Transverse colon (tissue), 4 donors: ENCODE measurements around the gene APOLD1. TPM values are rescaled to one million over a fixed set of nuclear protein-coding genes. Genes with fewer than 3 reads are reported as not detected.

Experiments
- DNase-seq: peaks from one replicate; pipeline ENCODE4 v3.0.0-alpha.2; 2019
- H3K27ac ChIP-seq, 4 donors: fragments of 200-600 bp; sonication (generic); 2 replicates each; pipeline ENCODE4 v1.5.1; 2016 to 2018; ENCODE audit warnings: inconsistent platforms in 4 of 4
- H3K27me3 ChIP-seq: fragments of 200-600 bp; sonication (generic); 2 replicates; pipeline ENCODE4 v1.5.1; 2017; ENCODE audit warnings: inconsistent platforms
- H3K36me3 ChIP-seq, 4 donors: fragments of 200-600 bp; sonication (generic); 2 replicates each; pipeline ENCODE4 v1.5.1; 2017 to 2019; ENCODE audit warnings: inconsistent platforms in 4 of 4
- H3K4me1 ChIP-seq, 4 donors: fragments of 200-600 bp; sonication (generic); 2 replicates each; pipeline ENCODE4 v1.5.1; 2017 to 2020; ENCODE audit warnings: inconsistent platforms in 4 of 4
- H3K4me3 ChIP-seq, 4 donors: fragments of 200-600 bp; sonication (generic); 1 replicate in 1 of 4; 2 replicates in 3 of 4; pipeline versions ENCODE4 v1.5.1 to v1.6.1; 2017 to 2019; ENCODE audit warnings: inconsistent platforms in 4 of 4
- H3K9me3 ChIP-seq, 2 donors: fragments of 200-600 bp; sonication (generic); 2 replicates each; pipeline ENCODE4 v1.5.1; 2017 to 2019; ENCODE audit warnings: inconsistent platforms in 2 of 2
- EP300 ChIP-seq: sonication (generic); formaldehyde crosslinking; IDR thresholded peaks from one replicate; pipeline ENCODE4 v1.6.1; 2017; ENCODE audit warnings: antibody characterized with exemption, low read depth
- POLR2A ChIP-seq: fragments of 450-650 bp; IDR thresholded peaks from one replicate; pipeline ENCODE4 v1.6.1; 2016; ENCODE audit warnings: antibody characterized with exemption, mild to moderate bottlenecking, moderate library complexity
- POLR2AphosphoS5 ChIP-seq, 3 donors: sonication (generic); formaldehyde crosslinking; IDR thresholded peaks; one replicate each; pipeline ENCODE4 v1.6.1; 2016; ENCODE audit warnings: antibody characterized with exemption in 3 of 3
- WGBS, 2 donors: methylation state at CpG; one replicate each; pipeline ENCODE4 v1.1.5; 2018; ENCODE audit warnings: low coverage in 1 of 2; 5-methylcytosine and 5-hydroxymethylcytosine counted together
- in situ Hi-C, 4 donors: fragments of 200-750 bp; cut with MboI; loops; one replicate each; pipeline versions ENCODE4 v1.15.0 to v1.15.1; 2017; ENCODE audit warnings: low sequenced_read_pairs in 3 of 4, low pct_ligation_motif_present in 1 of 4, low pct_unique_long_range_greater_than_20kb in 1 of 4
- intact Hi-C: fragments of 100-400 bp; cut with DNase I; formaldehyde crosslinking; loops from one replicate; pipeline ENCODE4 v1.15.1; 2023; ENCODE audit warnings: low total_unique reads
- total RNA-seq, 4 donors: library from RNA; depleted of rRNA; stranded (reverse); fragments of >200 nt; gene quantifications; one replicate each; pipeline ENCODE4 v1.1.0, GENCODE V29; 2016
- TF ChIP-seq, protein P1 (sequence below), 5 experiments: fragments of 200-600 bp in 3 of 5; fragments of 450-650 bp in 2 of 5; sonication (generic) in 3 of 5; IDR thresholded peaks; 1 replicate in 2 of 5; 2 replicates in 3 of 5; pipeline ENCODE4 v1.5.1; 2016 to 2017; ENCODE audit warnings: antibody characterized with exemption in 5 of 5, inconsistent platforms in 3 of 5, mild to moderate bottlenecking in 2 of 5, moderate library complexity in 1 of 5

The APOLD1 gene
- total RNA-seq, 4 donors from 2014 or later = 3.0 to 11.3 (median 7.7) TPM

DNA sequence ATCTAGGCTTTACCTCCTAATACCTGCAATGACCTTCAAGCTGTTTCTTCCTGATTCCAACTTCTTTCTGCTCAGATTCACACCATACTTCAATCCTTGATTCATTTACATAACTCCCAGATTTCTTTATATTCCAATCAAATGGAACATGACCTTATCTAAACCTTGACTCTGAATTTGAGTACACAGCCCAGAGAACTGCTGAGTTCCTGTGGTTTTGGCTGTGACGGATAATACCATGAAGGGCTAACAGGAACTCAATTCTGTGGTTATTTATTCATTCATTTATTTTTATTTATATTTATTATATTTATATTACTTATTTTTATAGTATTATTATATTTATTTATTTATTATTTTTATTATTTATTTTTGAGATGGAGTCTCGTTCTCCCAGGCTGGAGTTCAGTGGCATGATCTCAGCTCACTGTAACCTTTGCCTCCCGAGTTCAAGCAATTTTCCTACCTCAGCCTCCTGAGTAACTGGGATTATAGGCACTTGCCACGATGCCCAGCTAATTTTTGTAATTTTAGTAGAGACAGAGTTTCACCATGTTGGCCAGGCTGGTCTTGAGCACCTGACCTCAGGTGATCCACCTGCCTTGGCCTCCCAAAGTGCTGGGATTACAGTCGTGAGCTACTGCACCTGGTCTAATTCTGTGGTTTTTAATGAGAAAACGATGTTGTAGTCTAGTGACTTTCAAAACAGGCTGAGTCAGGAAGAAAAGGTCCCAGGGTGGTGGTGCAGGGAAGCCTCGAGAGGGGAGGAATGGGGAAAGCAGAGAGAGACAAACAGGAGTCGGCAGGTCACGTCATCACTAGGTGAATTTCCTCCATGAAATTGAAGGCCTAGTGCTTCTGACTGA is 11.7 kb downstream of the APOLD1 start:
- Histone ChIP-seq H3K27me3 (no peaks in the 10 kb centered on the region), H3K27ac (no peak overlapping the region), H3K4me1 (peaks cover 0 to 34% (median under 1%) of the 10 kb centered on the region in 4 donors), H3K36me3 (no peaks in the 10 kb centered on the region), H3K9me3 (no peaks in the 10 kb centered on the region), H3K4me3 (no peak overlapping the region)
- intact Hi-C loops = no loop called here
- WGBS, 2 donors = 87 to 92% methylated on average over 8 to 9 of the region's 9 CpGs
- in situ Hi-C loops = no loop called here
- TF ChIP-seq EP300 = no peak
- TF ChIP-seq, protein P1, sequence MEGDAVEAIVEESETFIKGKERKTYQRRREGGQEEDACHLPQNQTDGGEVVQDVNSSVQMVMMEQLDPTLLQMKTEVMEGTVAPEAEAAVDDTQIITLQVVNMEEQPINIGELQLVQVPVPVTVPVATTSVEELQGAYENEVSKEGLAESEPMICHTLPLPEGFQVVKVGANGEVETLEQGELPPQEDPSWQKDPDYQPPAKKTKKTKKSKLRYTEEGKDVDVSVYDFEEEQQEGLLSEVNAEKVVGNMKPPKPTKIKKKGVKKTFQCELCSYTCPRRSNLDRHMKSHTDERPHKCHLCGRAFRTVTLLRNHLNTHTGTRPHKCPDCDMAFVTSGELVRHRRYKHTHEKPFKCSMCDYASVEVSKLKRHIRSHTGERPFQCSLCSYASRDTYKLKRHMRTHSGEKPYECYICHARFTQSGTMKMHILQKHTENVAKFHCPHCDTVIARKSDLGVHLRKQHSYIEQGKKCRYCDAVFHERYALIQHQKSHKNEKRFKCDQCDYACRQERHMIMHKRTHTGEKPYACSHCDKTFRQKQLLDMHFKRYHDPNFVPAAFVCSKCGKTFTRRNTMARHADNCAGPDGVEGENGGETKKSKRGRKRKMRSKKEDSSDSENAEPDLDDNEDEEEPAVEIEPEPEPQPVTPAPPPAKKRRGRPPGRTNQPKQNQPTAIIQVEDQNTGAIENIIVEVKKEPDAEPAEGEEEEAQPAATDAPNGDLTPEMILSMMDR (IDR thresholded peaks at IDR 0.05) = no peak
- TF ChIP-seq POLR2AphosphoS5 (IDR thresholded peaks at IDR 0.05) = no peak
- TF ChIP-seq POLR2A = no peak
- no peak for DNase-seq

- intact Hi-C loops = no loop called here
- no peaks in the 10 kb centered on the region for H3K27me3 ChIP-seq
- in situ Hi-C loops = no loop called here
- 91 to 100% methylated on average over 1 to 3 of the region's 3 CpGs for WGBS, 2 donors
- H3K9me3 ChIP-seq = no peaks in the 10 kb centered on the region
- H3K4me1 ChIP-seq = peaks cover 0 to 34% (median 3%) of the 10 kb centered on the region in 4 donors
- TF ChIP-seq POLR2AphosphoS5 (IDR thresholded peaks at IDR 0.05) (no peak), EP300 (no peak), POLR2A (no peak)
- TF ChIP-seq, protein P1 (IDR thresholded peaks at IDR 0.05) = no peak
- no peak overlapping the region for H3K4me3 ChIP-seq
- DNase-seq = no peak
- H3K36me3 ChIP-seq = no peaks in the 10 kb centered on the region
- peak overlapping the region in 1 of 4 donors; percentile 21 for H3K27ac ChIP-seq
Measured at GRCh38 chr12:12797794-12798152, 12.3 kb downstream of the APOLD1 start.

GRCh38 chr12:12798480-12798879 is 13.0 kb downstream of the APOLD1 start:
- TF ChIP-seq POLR2A = no peak
- TF ChIP-seq, protein P1 (IDR thresholded peaks at IDR 0.05) = no peak
- no peak for TF ChIP-seq POLR2AphosphoS5 (IDR thresholded peaks at IDR 0.05)
- in situ Hi-C loops = no loop called here
- no peak for DNase-seq
- no peak overlapping the region for H3K4me3 ChIP-seq
- 38 to 61% methylated on average over 1 of the region's 1 CpG for WGBS, 2 donors
- H3K4me1 ChIP-seq = peaks cover 4 to 40% (median 10%) of the 10 kb centered on the region in 4 donors
- H3K9me3 ChIP-seq = no peaks in the 10 kb centered on the region
- H3K36me3 ChIP-seq = no peaks in the 10 kb centered on the region
- intact Hi-C loops = no loop called here
- H3K27ac ChIP-seq = peak overlapping the region in 1 of 4 donors; percentile 21
- no peaks in the 10 kb centered on the region for H3K27me3 ChIP-seq

DNA sequence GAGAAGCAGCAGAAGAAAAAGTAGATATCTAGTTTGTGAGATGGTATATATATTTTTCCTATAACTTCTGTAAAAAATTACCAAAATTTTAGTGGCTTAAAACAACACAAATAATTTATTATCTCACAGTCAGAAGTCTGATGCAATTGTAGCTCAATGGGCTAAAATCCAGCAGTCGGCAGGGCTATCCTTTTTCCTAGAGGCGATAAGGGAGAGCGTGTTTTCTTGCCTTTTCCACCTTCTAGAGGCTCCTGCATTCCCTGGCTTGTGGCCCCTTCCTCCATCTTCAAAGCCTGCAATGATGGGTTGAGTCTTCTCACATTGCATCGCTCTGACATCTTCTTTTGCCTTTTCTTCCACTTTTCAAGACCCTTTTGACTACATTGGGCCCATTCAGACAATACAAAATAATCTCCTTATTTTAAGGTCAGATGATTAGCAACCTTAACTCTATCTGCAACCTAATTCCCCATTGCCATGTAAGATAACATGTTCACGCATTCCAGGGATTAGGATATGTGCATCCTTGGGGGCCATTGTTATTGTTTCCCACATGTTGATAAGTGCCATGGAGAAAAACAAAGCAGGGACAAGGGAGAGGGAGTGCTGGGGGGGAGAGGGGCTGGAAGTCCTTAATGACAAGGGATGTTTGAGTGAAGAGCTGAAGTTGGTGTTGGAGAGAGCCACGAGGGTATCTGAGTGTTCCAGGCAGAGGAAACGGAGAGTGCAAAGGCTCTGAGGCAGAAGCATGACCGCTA is 13.9 kb downstream of the APOLD1 start:
- intact Hi-C loops (no loop called here), in situ Hi-C loops (no loop called here)
- H3K4me3 ChIP-seq = no peak overlapping the region
- no peaks in the 10 kb centered on the region for H3K27me3 ChIP-seq
- no peak for TF ChIP-seq POLR2A
- no peak for TF ChIP-seq POLR2AphosphoS5 (IDR thresholded peaks at IDR 0.05)
- TF ChIP-seq EP300 = no peak
- TF ChIP-seq, protein P1 (IDR thresholded peaks at IDR 0.05) = no peak
- H3K27ac ChIP-seq = no peak overlapping the region
- DNase-seq = no peak
- peaks cover 4 to 43% (median 15%) of the 10 kb centered on the region in 4 donors for H3K4me1 ChIP-seq
- WGBS, 2 donors = 83% methylated on average over 8 of the region's 8 CpGs
- no peaks in the 10 kb centered on the region for H3K36me3 ChIP-seq
- H3K9me3 ChIP-seq = no peaks in the 10 kb centered on the region
